ENCODE data around the gene PLTP.

The PLTP gene

GRCh38 chr20:45867819-45868176, 44.2 kb downstream of the PLTP start:
- DNase-seq, result no peak

- DNase-seq, result no peak
These were observed 44.7 kb downstream of the PLTP start for GRCh38 chr20:45867136-45867818.

GRCh38 chr20:45866454-45866853, 45.5 kb downstream of the PLTP start:
- DNase-seq, result no peak

GRCh38 chr20:45863543-45864470, 48.1 kb downstream of the PLTP start:
- DNase-seq, result peak; percentile 6

- DNase-seq, result peak; percentile 44
These were observed 50.5 kb downstream of the PLTP start for GRCh38 chr20:45861221-45862075.

GRCh38 chr20:45860560-45861220, 51.3 kb downstream of the PLTP start:
- DNase-seq, result no peak

GRCh38 chr20:45859916-45860315, 52.0 kb downstream of the PLTP start:
- DNase-seq, result no peak

- no peak for DNase-seq
These were observed 54.1 kb downstream of the PLTP start for GRCh38 chr20:45857882-45858216.

GRCh38 chr20:45857114-45857881, 54.7 kb downstream of the PLTP start, which contains the start of the genes ACOT8 and ZSWIM3:
Gene ACOT8 (minus strand): TSS chr20:45857392. CDS start chr20:45857315, 77 bp downstream.
Gene ZSWIM3 (plus strand): TSS chr20:45857614. CDS start chr20:45857826, 212 bp downstream.
- DNase-seq, result peak; percentile 99

- no peak for DNase-seq
These were observed 58.5 kb downstream of the PLTP start for GRCh38 chr20:45853484-45853883.

GRCh38 chr20:45852326-45852725, 59.6 kb downstream of the PLTP start:
- DNase-seq, result no peak

GRCh38 chr20:45851501-45851900, 60.5 kb downstream of the PLTP start:
- DNase-seq, result no peak

- DNase-seq, result no peak
These were observed 61.0 kb downstream of the PLTP start for GRCh38 chr20:45850926-45851325.

GRCh38 chr20:45850238-45850637, 61.7 kb downstream of the PLTP start:
- no peak for DNase-seq

GRCh38 chr20:45848969-45849582, 62.9 kb downstream of the PLTP start:
- no peak for DNase-seq

All from NCI-H510A (cell line).